ENCODE results near the gene ART5.
"Not testable (repeated sequence)": the region's sequence is repeated elsewhere in the genome, so short reads cannot be mapped to it uniquely, and the experiment has no call there.

ART5 gene

GRCh38 chr11:3659595-3660515, 18.1 kb upstream of the ART5 start:
- FAIRE-seq (no peak), DNase-seq (ENCODE audit: insufficient read length, low spot score) (no peak)
- TF ChIP-seq POLR2A (IDR thresholded peaks at IDR 0.05; ENCODE audit: low read depth, low read length) = no peak
- TF ChIP-seq SPI1 (IDR thresholded peaks at IDR 0.05; ENCODE audit: low read depth, low read length) = no peak
- TF ChIP-seq TAF1 (IDR thresholded peaks at IDR 0.05; ENCODE audit: low read depth, low read length) = no peak
- TF ChIP-seq PAX5 (IDR thresholded peaks at IDR 0.05; ENCODE audit: insufficient read depth, low read length, severe bottlenecking) = no peak
- no peak for TF ChIP-seq POLR2AphosphoS5 (IDR thresholded peaks at IDR 0.05; ENCODE audit: low read depth, low read length)
- TF ChIP-seq POU2F2 (IDR thresholded peaks at IDR 0.05; ENCODE audit: low read depth, low read length) = no peak

GRCh38 chr11:3658252-3658651, 16.5 kb upstream of the ART5 start:
- no peak for TF ChIP-seq SPI1 (IDR thresholded peaks at IDR 0.05; ENCODE audit: low read depth, low read length)
- no peak for TF ChIP-seq POLR2AphosphoS5 (IDR thresholded peaks at IDR 0.05; ENCODE audit: low read depth, low read length)
- no peak for TF ChIP-seq TAF1 (IDR thresholded peaks at IDR 0.05; ENCODE audit: low read depth, low read length)
- TF ChIP-seq PAX5 (IDR thresholded peaks at IDR 0.05; ENCODE audit: insufficient read depth, low read length, severe bottlenecking) = no peak
- no peak for TF ChIP-seq POU2F2 (IDR thresholded peaks at IDR 0.05; ENCODE audit: low read depth, low read length)
- no peak for TF ChIP-seq POLR2A (IDR thresholded peaks at IDR 0.05; ENCODE audit: low read depth, low read length)
- FAIRE-seq (no peak), DNase-seq (ENCODE audit: insufficient read length, low spot score) (no peak)

- not testable (repeated sequence) for DNase-seq (ENCODE audit: insufficient read length, low spot score); FAIRE-seq
These were observed 15.5 kb upstream of the ART5 start for GRCh38 chr11:3657331-3657730.

- no peak for DNase-seq (ENCODE audit: insufficient read length, low spot score)
- no peak for TF ChIP-seq POLR2AphosphoS5 (IDR thresholded peaks at IDR 0.05; ENCODE audit: low read depth, low read length)
- TF ChIP-seq POU2F2 (IDR thresholded peaks at IDR 0.05; ENCODE audit: low read depth, low read length) = no peak
- no peak for TF ChIP-seq TAF1 (IDR thresholded peaks at IDR 0.05; ENCODE audit: low read depth, low read length)
- no peak for TF ChIP-seq PAX5 (IDR thresholded peaks at IDR 0.05; ENCODE audit: insufficient read depth, low read length, severe bottlenecking)
- TF ChIP-seq SPI1 (IDR thresholded peaks at IDR 0.05; ENCODE audit: low read depth, low read length) = no peak
- TF ChIP-seq POLR2A (IDR thresholded peaks at IDR 0.05; ENCODE audit: low read depth, low read length) = no peak
- no peak for FAIRE-seq
These were observed 13.8 kb upstream of the ART5 start for GRCh38 chr11:3655547-3655946.

GRCh38 chr11:3652514-3652913, 10.7 kb upstream of the ART5 start:
- DNase-seq (ENCODE audit: insufficient read length, low spot score); FAIRE-seq: not testable (repeated sequence)

GRCh38 chr11:3649374-3649773, 7.6 kb upstream of the ART5 start:
- FAIRE-seq; DNase-seq (ENCODE audit: insufficient read length, low spot score): not testable (repeated sequence)

GRCh38 chr11:3648843-3649242, 7.1 kb upstream of the ART5 start:
- FAIRE-seq; DNase-seq (ENCODE audit: insufficient read length, low spot score): not testable (repeated sequence)

- TF ChIP-seq POLR2A (IDR thresholded peaks at IDR 0.05; ENCODE audit: low read depth, low read length) (no peak), POU2F2 (IDR thresholded peaks at IDR 0.05; ENCODE audit: low read depth, low read length) (no peak), PAX5 (IDR thresholded peaks at IDR 0.05; ENCODE audit: insufficient read depth, low read length, severe bottlenecking) (no peak), POLR2AphosphoS5 (IDR thresholded peaks at IDR 0.05; ENCODE audit: low read depth, low read length) (no peak)
- DNase-seq (ENCODE audit: insufficient read length, low spot score) (no peak), FAIRE-seq (no peak)
These were observed 3.8 kb upstream of the ART5 start for GRCh38 chr11:3645552-3645951.

GRCh38 chr11:3644817-3645235, 3.0 kb upstream of the ART5 start, which contains the start of gene ART1:
Gene ART1, plus strand, starts transcription at chr11:3645128. Its CDS starts 14,086 bp downstream, at chr11:3659214.
- TF ChIP-seq POU2F2 (IDR thresholded peaks at IDR 0.05; ENCODE audit: low read depth, low read length) = no peak
- TF ChIP-seq POLR2AphosphoS5 (IDR thresholded peaks at IDR 0.05; ENCODE audit: low read depth, low read length) = no peak
- no peak for TF ChIP-seq POLR2A (IDR thresholded peaks at IDR 0.05; ENCODE audit: low read depth, low read length)
- no peak for TF ChIP-seq PAX5 (IDR thresholded peaks at IDR 0.05; ENCODE audit: insufficient read depth, low read length, severe bottlenecking)
- no peak for TF ChIP-seq TAF1 (IDR thresholded peaks at IDR 0.05; ENCODE audit: low read depth, low read length)
- TF ChIP-seq SPI1 (IDR thresholded peaks at IDR 0.05; ENCODE audit: low read depth, low read length) = no peak
- FAIRE-seq (no peak), DNase-seq (ENCODE audit: insufficient read length, low spot score) (no peak)

GRCh38 chr11:3643102-3643546, 1.3 kb upstream of the ART5 start:
- DNase-seq (ENCODE audit: insufficient read length, low spot score); FAIRE-seq: not testable (repeated sequence)
